ENCODE results near the gene NES.

- no peak for TF ChIP-seq POLR2A (IDR thresholded peaks at IDR 0.05; ENCODE audit: low read length)
- no peak for TF ChIP-seq CTCF (IDR thresholded peaks at IDR 0.05)
- TF ChIP-seq RAD21 (conservative IDR thresholded peaks at IDR 0.05 in 1 of 2, IDR thresholded peaks at IDR 0.05 in 1 of 2): no peak
- TF ChIP-seq MAX (IDR thresholded peaks at IDR 0.05): no peak
- no peak for TF ChIP-seq RCOR1 (IDR thresholded peaks at IDR 0.05; ENCODE audit: low read depth, low read length)
- no peak for TF ChIP-seq BHLHE40 (IDR thresholded peaks at IDR 0.05; ENCODE audit: low read depth, low read length)
- no peak for TF ChIP-seq POLR2AphosphoS2 (conservative IDR thresholded peaks at IDR 0.05; ENCODE audit: low read length)
- TF ChIP-seq HDAC2 (IDR thresholded peaks at IDR 0.05): no peak
- no peak for TF ChIP-seq NFE2L2 (conservative IDR thresholded peaks at IDR 0.05; ENCODE audit: low read length)
- no peak for TF ChIP-seq HMGXB4 (CRISPR knock-in tag; IDR thresholded peaks at IDR 0.05; ENCODE audit: borderline replicate concordance)
- TF ChIP-seq EP300 (IDR thresholded peaks at IDR 0.05): no peak
- TF ChIP-seq EHMT2 (IDR thresholded peaks at IDR 0.05; ENCODE audit: low read depth): no peak
Observed at GRCh38 chr1:156721131-156721530, 43.9 kb upstream of the NES start.

All from A549 (cell line).